ENCODE results near the gene ICAM4. TPM values are rescaled to one million over a fixed set of nuclear protein-coding genes. Genes with fewer than 3 reads are reported as not detected.

The ICAM4 gene
- total RNA-seq, 2 experiments from 2014 or later = 0.52 to 0.70 TPM

DNA sequence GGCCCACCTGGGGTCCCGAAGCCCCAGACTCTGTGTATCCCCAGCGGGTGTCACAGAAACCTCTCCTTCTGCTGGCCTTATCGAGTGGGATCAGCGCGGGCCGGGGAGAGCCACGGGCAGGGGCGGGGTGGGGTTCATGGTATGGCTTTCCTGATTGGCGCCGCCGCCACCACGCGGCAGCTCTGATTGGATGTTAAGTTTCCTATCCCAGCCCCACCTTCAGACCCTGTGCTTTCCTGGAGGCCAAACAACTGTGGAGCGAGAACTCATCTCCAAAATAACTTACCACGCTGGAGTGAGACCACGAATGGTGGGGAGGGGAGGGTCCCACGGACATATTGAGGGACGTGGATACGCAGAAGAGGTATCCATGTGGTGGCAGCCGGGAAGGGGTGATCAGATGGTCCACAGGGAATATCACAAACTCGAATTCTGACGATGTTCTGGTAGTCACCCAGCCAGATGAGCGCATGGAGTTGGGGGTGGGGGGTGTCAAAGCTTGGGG is 2.0 kb downstream of the ICAM4 start:
- Histone ChIP-seq H3K27me3 (ENCODE audit: control insufficient read depth in 1 of 2, insufficient read depth in 2 of 2, low read length in 2 of 2) (peaks cover 65% of the 10 kb centered on the region in 2 experiments), H3K4me3 (ENCODE audit: low read length) (peak overlapping the region; percentile 48), H3K36me3 (ENCODE audit: insufficient read depth, low read length) (peaks cover 24% of the 10 kb centered on the region), H3K4me1 (ENCODE audit: insufficient read depth, low read length) (peaks cover 80% of the 10 kb centered on the region), H3K27ac (ENCODE audit: low read depth in 1 of 2, low read length in 2 of 2) (no peak overlapping the region), H3K9me3 (ENCODE audit: control insufficient read depth in 1 of 2, insufficient read depth in 1 of 2, low read length in 2 of 2) (peaks cover 0 to 55% of the 10 kb centered on the region in 2 experiments)
- Mint-ChIP-seq H3K27ac (no peak overlapping the region), H3K4me1 (ENCODE audit: low read depth) (peaks cover 73% of the 10 kb centered on the region), H3K27me3 (peaks cover 66% of the 10 kb centered on the region), H3K36me3 (ENCODE audit: low read depth) (peaks cover 22% of the 10 kb centered on the region), H3K4me3 (peak overlapping the region; percentile 77), H3K9me3 (no peaks in the 10 kb centered on the region)
- TF ChIP-seq, protein P1, sequence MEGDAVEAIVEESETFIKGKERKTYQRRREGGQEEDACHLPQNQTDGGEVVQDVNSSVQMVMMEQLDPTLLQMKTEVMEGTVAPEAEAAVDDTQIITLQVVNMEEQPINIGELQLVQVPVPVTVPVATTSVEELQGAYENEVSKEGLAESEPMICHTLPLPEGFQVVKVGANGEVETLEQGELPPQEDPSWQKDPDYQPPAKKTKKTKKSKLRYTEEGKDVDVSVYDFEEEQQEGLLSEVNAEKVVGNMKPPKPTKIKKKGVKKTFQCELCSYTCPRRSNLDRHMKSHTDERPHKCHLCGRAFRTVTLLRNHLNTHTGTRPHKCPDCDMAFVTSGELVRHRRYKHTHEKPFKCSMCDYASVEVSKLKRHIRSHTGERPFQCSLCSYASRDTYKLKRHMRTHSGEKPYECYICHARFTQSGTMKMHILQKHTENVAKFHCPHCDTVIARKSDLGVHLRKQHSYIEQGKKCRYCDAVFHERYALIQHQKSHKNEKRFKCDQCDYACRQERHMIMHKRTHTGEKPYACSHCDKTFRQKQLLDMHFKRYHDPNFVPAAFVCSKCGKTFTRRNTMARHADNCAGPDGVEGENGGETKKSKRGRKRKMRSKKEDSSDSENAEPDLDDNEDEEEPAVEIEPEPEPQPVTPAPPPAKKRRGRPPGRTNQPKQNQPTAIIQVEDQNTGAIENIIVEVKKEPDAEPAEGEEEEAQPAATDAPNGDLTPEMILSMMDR (IDR thresholded peaks at IDR 0.05) = no peak
- intact Hi-C loops (cut with DNase I, micrococcal nuclease) = loop anchor here in 1 of 2 experiments (5.0 kb wide), 1 partner anchor 44 kb away; the partner anchor contains the start of gene RAVER1
- DNase-seq (peak in 4 of 14 experiments; percentile 45 to 54 (median 48)), ATAC-seq (ENCODE audit: poor library complexity) (no peak)
- ChIA-PET POLR2A (interaction anchor here (1.1 to 5.0 kb wide), 3 partner anchors 18 to 100 kb away, joined by 3 to 39 read pairs (median 6); partner anchors contain the start of gene ICAM1), CTCF (interaction anchor here (1.7 to 3.1 kb wide), 3 partner anchors 18 to 128 kb away, joined by 6 to 10 read pairs (median 9); partner anchors contain the start of gene ICAM1)

DNA sequence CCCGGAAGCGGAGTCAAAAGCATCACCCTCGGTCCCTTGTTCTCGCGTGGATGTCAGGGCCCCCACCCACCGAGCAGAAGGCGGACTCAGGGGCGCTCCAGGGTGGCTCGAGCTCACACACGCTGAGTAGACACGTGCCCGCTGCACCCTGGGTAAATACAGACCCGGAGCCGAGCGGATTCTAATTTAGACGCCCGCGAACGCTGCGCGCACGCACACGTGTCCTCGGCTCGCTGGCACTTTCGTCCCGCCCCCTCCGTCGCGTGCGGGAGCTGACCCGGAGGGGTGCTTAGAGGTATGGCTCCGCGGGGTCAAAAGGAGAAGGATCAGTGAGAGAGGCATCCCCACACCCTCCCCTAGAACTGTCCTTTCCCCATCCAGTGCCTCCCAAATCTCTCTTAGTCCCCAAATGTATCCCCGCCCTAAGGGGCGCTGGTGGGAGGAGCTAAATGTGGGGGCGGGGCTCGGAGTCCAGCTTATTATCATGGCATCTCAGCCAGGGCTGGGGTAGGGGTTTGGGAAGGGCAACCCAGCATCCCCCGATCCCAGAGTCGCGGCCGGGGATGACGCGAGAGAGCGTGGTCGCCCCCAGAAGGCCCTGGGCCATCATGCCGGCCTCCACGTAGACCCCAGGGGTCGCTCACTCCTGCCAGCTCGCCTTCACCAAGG is 2.5 kb downstream of the ICAM4 start:
- CTCF ChIA-PET = interaction anchor here (0.8 to 3.1 kb wide), 5 partner anchors 18 to 127 kb away, joined by 3 to 10 read pairs (median 6); partner anchors contain the start of gene ICAM1
- H3K27ac ChIP-seq (ENCODE audit: low read depth in 1 of 2, low read length in 2 of 2) = no peak overlapping the region
- peaks cover 0 to 61% of the 10 kb centered on the region in 2 experiments for H3K9me3 ChIP-seq (ENCODE audit: control insufficient read depth in 1 of 2, insufficient read depth in 1 of 2, low read length in 2 of 2)
- TF ChIP-seq, protein P1 (IDR thresholded peaks at IDR 0.05) = no peak
- peaks cover 22% of the 10 kb centered on the region for H3K36me3 Mint-ChIP-seq (ENCODE audit: low read depth)
- H3K4me3 Mint-ChIP-seq = peak overlapping the region; percentile 77
- POLR2A ChIA-PET = interaction anchor here (0.6 to 5.0 kb wide), 4 partner anchors 19 to 122 kb away, joined by 3 to 39 read pairs (median 4); partner anchors contain the start of gene ICAM1
- H3K27me3 ChIP-seq (ENCODE audit: control insufficient read depth in 1 of 2, insufficient read depth in 2 of 2, low read length in 2 of 2) = peaks cover 71% of the 10 kb centered on the region in 2 experiments
- no peaks in the 10 kb centered on the region for H3K9me3 Mint-ChIP-seq
- DNase-seq (peak in 12 of 14 experiments; percentile 37 to 87 (median 56)), ATAC-seq (ENCODE audit: poor library complexity) (peak; percentile 71)
- intact Hi-C loops (cut with DNase I, micrococcal nuclease) = loop anchor here in 1 of 2 experiments (5.0 kb wide), 1 partner anchor 43 kb away; the partner anchor contains the start of gene RAVER1
- H3K4me1 Mint-ChIP-seq (ENCODE audit: low read depth) = peaks cover 73% of the 10 kb centered on the region
- H3K4me1 ChIP-seq (ENCODE audit: insufficient read depth, low read length) = peaks cover 86% of the 10 kb centered on the region
- H3K4me3 ChIP-seq (ENCODE audit: low read length) = peak overlapping the region; percentile 48
- peaks cover 72% of the 10 kb centered on the region for H3K27me3 Mint-ChIP-seq
- peaks cover 19% of the 10 kb centered on the region for H3K36me3 ChIP-seq (ENCODE audit: insufficient read depth, low read length)
- H3K27ac Mint-ChIP-seq = no peak overlapping the region

DNA sequence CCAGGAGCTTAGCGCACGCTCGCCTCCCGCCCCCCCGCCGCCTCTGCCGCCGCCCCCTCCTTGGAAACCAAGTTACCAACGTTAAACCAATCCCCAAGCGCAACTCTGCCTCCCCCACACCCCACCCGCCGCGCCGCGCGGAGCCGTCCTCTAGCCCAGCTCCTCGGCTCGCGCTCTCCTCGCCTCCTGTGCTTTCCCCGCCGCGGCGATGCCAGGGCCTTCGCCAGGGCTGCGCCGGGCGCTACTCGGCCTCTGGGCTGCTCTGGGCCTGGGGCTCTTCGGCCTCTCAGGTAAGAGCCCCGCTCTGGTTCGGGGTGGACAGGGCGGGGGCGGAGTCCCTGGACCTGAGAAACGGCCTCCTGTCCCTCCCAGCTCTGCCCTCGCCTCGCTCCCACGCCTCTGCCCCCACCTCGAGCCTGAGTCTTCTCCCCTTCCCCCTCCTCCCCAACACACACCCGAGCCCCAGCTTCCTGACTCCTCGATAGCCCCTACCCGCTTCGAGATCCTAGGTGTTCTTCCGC is 3.1 kb downstream of the ICAM4 start, which contains the start of gene ICAM5:
Gene ICAM5 (plus strand): TSS at position 117 of the 521 bp plus-strand sequence. CDS start 92 bp downstream, at position 209.
- intact Hi-C loops (cut with DNase I, micrococcal nuclease) = loop anchor here in 1 of 2 experiments (5.0 kb wide), 1 partner anchor 42 kb away; the partner anchor contains the start of gene RAVER1
- Histone ChIP-seq H3K27ac (ENCODE audit: low read depth in 1 of 2, low read length in 2 of 2) (no peak within 1 kb of the TSS), H3K4me3 (ENCODE audit: low read length) (peak within 1 kb of the TSS; percentile 48), H3K36me3 (ENCODE audit: insufficient read depth, low read length) (peaks cover 13% of the 10 kb centered on the region), H3K27me3 (ENCODE audit: control insufficient read depth in 1 of 2, insufficient read depth in 2 of 2, low read length in 2 of 2) (peaks cover 77% of the 10 kb centered on the region in 2 experiments), H3K9me3 (ENCODE audit: control insufficient read depth in 1 of 2, insufficient read depth in 1 of 2, low read length in 2 of 2) (peaks cover 0 to 66% of the 10 kb centered on the region in 2 experiments), H3K4me1 (ENCODE audit: insufficient read depth, low read length) (peaks cover 92% of the 10 kb centered on the region)
- peaks cover 18% of the 10 kb centered on the region for H3K36me3 Mint-ChIP-seq (ENCODE audit: low read depth)
- peaks cover 78% of the 10 kb centered on the region for H3K27me3 Mint-ChIP-seq
- TF ChIP-seq, protein P1 (IDR thresholded peaks at IDR 0.05) = no peak
- CTCF ChIA-PET = interaction anchor here (0.8 to 3.1 kb wide), 5 partner anchors 19 to 127 kb away, joined by 3 to 10 read pairs (median 6); partner anchors contain the start of gene ICAM1
- no peaks in the 10 kb centered on the region for H3K9me3 Mint-ChIP-seq
- POLR2A ChIA-PET = interaction anchor here (0.6 to 5.0 kb wide), 4 partner anchors 19 to 122 kb away, joined by 3 to 39 read pairs (median 4); partner anchors contain the start of gene ICAM1
- DNase-seq = peak in 4 of 14 experiments; percentile 23 to 63 (median 45)
- peaks cover 73% of the 10 kb centered on the region for H3K4me1 Mint-ChIP-seq (ENCODE audit: low read depth)
- no peak within 1 kb of the TSS for H3K27ac Mint-ChIP-seq
- no peak for ATAC-seq (ENCODE audit: poor library complexity)
- peak within 1 kb of the TSS; percentile 81 for H3K4me3 Mint-ChIP-seq

All from CD4-positive, alpha-beta T cell (primary cell).